ENCODE results near the gene MALRD1.

DNA sequence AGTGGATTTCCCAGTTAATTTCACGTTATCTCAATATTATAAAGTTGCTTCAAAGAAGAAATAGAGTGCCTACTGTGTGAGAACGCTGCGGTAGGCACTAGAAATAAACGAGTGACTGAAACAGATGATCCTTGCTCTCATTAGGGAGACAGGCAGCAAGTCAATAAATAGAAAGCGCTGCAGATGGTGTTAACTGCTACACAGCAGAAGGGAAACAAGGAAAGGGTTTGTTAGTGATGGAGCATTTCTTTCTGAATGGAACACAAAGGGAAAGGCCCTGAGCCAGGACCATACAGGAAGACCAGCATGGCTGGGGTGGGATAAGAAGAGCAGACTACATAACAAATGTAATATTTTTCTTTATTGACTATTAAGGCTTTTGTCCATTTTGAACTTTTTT, 235.2 kb downstream of the MALRD1 start:
- TF ChIP-seq, protein P1, sequence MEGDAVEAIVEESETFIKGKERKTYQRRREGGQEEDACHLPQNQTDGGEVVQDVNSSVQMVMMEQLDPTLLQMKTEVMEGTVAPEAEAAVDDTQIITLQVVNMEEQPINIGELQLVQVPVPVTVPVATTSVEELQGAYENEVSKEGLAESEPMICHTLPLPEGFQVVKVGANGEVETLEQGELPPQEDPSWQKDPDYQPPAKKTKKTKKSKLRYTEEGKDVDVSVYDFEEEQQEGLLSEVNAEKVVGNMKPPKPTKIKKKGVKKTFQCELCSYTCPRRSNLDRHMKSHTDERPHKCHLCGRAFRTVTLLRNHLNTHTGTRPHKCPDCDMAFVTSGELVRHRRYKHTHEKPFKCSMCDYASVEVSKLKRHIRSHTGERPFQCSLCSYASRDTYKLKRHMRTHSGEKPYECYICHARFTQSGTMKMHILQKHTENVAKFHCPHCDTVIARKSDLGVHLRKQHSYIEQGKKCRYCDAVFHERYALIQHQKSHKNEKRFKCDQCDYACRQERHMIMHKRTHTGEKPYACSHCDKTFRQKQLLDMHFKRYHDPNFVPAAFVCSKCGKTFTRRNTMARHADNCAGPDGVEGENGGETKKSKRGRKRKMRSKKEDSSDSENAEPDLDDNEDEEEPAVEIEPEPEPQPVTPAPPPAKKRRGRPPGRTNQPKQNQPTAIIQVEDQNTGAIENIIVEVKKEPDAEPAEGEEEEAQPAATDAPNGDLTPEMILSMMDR (IDR thresholded peaks at IDR 0.05): no peak
- no peak for TF ChIP-seq POLR2A (IDR thresholded peaks at IDR 0.05)
- no peak for TF ChIP-seq POLR2AphosphoS5 (IDR thresholded peaks at IDR 0.05)
